Urinary bladder (tissue), 4 donors: ENCODE results near the gene CADPS. TPM values are rescaled to one million over a fixed set of nuclear protein-coding genes. Genes with fewer than 3 reads are reported as not detected.

ENCODE experiments used
- DNase-seq: peaks from one replicate; pipeline ENCODE4 v3.0.0-alpha.2; 2015; ENCODE audit errors: extremely low spot score
- H3K27ac ChIP-seq: one replicate; pipeline ENCODE4 v1.5.1; 2013; ENCODE audit warnings: low read depth, mild to moderate bottlenecking, moderate library complexity
- H3K36me3 ChIP-seq: one replicate; pipeline ENCODE4 v1.6.1; 2013; ENCODE audit warnings: mild to moderate bottlenecking, moderate library complexity; ENCODE audit not compliant: insufficient read depth
- H3K4me1 ChIP-seq: one replicate; pipeline ENCODE4 v1.6.1; 2013; ENCODE audit warnings: mild to moderate bottlenecking, moderate library complexity; ENCODE audit not compliant: insufficient read depth
- H3K4me3 ChIP-seq: one replicate; pipeline ENCODE4 v1.5.1; 2013; ENCODE audit warnings: low read depth, low read length
- WGBS: extraction: QIAGEN DNeasy Blood & Tissue Kit; methylation state at CpG from one replicate; pipeline ENCODE4 v1.1.7; 2013; 5-methylcytosine and 5-hydroxymethylcytosine counted together
- polyA plus RNA-seq: library from polyadenylated mRNA; stranded (reverse); fragments of 200-250 nt; gene quantifications from one replicate; pipeline ENCODE4 v1.2.3, GENCODE V29; 2013
- total RNA-seq: library from RNA; depleted of rRNA; stranded (reverse); fragments of >200 nt; gene quantifications from one replicate; pipeline ENCODE4 v1.2.3, GENCODE V29; 2014
- donor health status: healthy with polysubstance abuse.
- donor health status: healthy.

CADPS gene
- total and polyA plus RNA-seq, 2 donors = 1.4 to 19.2 TPM

GRCh38 chr3:62557983-62558382, 317.2 kb downstream of the CADPS start:
- H3K4me1 ChIP-seq = no peaks in the 10 kb centered on the region
- 89% methylated on average over 5 of the region's 5 CpGs for WGBS
- no peak for DNase-seq
- no peak overlapping the region for H3K27ac ChIP-seq
- H3K4me3 ChIP-seq = no peak overlapping the region
- no peaks in the 10 kb centered on the region for H3K36me3 ChIP-seq

DNA sequence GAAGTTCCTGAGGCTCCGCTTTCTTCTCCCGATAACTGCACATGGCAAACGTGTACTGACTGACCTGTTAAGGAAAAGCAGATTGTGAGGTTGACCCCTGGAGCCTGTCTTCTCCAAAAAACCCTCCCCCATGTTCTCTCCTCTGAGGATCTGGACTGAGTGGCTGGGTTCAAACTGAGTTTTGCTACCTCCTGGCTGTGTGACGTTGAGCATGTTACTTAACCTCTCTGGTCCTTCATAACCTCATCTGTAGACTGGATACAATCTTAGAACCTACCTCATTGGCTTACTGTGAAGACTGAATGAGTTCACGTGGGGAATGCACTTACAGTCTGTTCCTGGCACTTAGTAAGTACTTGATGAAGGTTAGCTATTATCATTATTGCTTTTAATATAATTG, 317.8 kb downstream of the CADPS start:
- WGBS = 76% methylated on average over 5 of the region's 5 CpGs

DNA sequence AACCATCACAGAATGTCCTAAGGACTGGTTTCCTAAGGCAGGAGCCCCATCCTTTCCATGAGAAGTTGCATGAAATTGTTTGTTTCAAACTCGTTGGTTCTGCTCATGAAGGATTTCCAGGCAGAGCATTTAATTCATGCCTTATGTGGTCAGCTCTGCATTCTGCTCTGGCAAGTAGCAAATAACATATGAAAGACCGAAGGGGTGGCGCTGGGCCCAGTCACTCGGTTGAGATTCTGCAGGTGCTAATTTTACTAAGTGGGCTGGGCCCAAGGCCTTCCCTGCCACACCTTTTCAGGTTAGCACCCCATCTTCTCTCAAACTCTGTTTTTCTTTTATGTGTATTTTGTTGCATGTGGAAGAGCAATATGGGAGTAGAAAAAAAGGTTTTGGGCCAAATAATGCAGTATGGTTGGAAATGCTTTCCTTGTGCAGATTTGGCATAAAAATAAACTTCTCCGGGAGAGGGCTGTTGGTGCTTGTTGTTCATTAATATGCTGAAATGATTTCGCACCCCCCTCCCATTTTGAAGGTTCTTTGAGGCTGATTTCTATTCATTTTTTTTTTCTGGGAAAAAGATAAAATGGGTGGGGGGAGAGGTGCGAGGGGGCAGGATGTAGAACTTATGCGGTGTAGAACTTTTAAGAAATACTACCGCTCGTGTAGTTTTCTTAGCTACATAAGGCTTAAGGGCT, 318.9 kb downstream of the CADPS start:
- H3K36me3 ChIP-seq = no peaks in the 10 kb centered on the region
- no peak overlapping the region for H3K4me3 ChIP-seq
- no peak for DNase-seq
- H3K27ac ChIP-seq = no peak overlapping the region
- WGBS = 59% methylated on average over 10 of the region's 10 CpGs
- H3K4me1 ChIP-seq = no peaks in the 10 kb centered on the region

More for the DNA sequence above, 317.8 kb downstream of the CADPS start:
- Histone ChIP-seq H3K27ac (no peak overlapping the region), H3K4me1 (no peaks in the 10 kb centered on the region), H3K36me3 (no peaks in the 10 kb centered on the region), H3K4me3 (no peak overlapping the region)
- DNase-seq = no peak

- no peak for DNase-seq
Observed at GRCh38 chr3:62554264-62554799, 320.9 kb downstream of the CADPS start.

GRCh38 chr3:62553811-62554210, 321.4 kb downstream of the CADPS start:
- WGBS = 62% methylated on average over 4 of the region's 4 CpGs
- H3K36me3 ChIP-seq = no peaks in the 10 kb centered on the region

More at GRCh38 chr3:62554264-62554799, 320.9 kb downstream of the CADPS start:
- whole genome bisulfite sequencing = 59% methylated on average over 3 of the region's 3 CpGs
- Histone ChIP-seq H3K27ac (no peak overlapping the region), H3K4me1 (no peaks in the 10 kb centered on the region), H3K4me3 (no peak overlapping the region), H3K36me3 (no peaks in the 10 kb centered on the region)

GRCh38 chr3:62551556-62551955, 323.7 kb downstream of the CADPS start:
- Histone ChIP-seq H3K4me3 (no peak overlapping the region), H3K36me3 (no peaks in the 10 kb centered on the region), H3K4me1 (no peaks in the 10 kb centered on the region), H3K27ac (no peak overlapping the region)
- 90% methylated on average over 2 of the region's 2 CpGs for WGBS
- no peak for DNase-seq

More at GRCh38 chr3:62553811-62554210, 321.4 kb downstream of the CADPS start:
- DNase-seq = no peak
- no peaks in the 10 kb centered on the region for H3K4me1 ChIP-seq
- no peak overlapping the region for H3K4me3 ChIP-seq
- H3K27ac ChIP-seq = no peak overlapping the region

GRCh38 chr3:62550439-62550838, 324.8 kb downstream of the CADPS start:
- H3K36me3 ChIP-seq = no peaks in the 10 kb centered on the region
- WGBS = 68% methylated on average over 5 of the region's 5 CpGs
- no peak for DNase-seq

GRCh38 chr3:62548528-62549205, 326.5 kb downstream of the CADPS start:
- WGBS = 56% methylated on average over 2 of the region's 2 CpGs
- Histone ChIP-seq H3K4me1 (no peaks in the 10 kb centered on the region), H3K27ac (no peak overlapping the region), H3K4me3 (no peak overlapping the region), H3K36me3 (no peaks in the 10 kb centered on the region)
- DNase-seq = no peak

More at GRCh38 chr3:62550439-62550838, 324.8 kb downstream of the CADPS start:
- no peak overlapping the region for H3K4me3 ChIP-seq
- H3K27ac ChIP-seq = no peak overlapping the region
- no peaks in the 10 kb centered on the region for H3K4me1 ChIP-seq

- Histone ChIP-seq H3K4me1 (no peaks in the 10 kb centered on the region), H3K27ac (no peak overlapping the region), H3K4me3 (no peak overlapping the region), H3K36me3 (no peaks in the 10 kb centered on the region)
- DNase-seq = no peak
- 80% methylated on average over 7 of the region's 7 CpGs for WGBS
Observed at GRCh38 chr3:62546266-62546665, 328.9 kb downstream of the CADPS start.

GRCh38 chr3:62542185-62542584, 333.0 kb downstream of the CADPS start:
- Histone ChIP-seq H3K4me1 (no peaks in the 10 kb centered on the region), H3K36me3 (no peaks in the 10 kb centered on the region), H3K4me3 (no peak overlapping the region), H3K27ac (no peak overlapping the region)
- WGBS = 90% methylated on average over 2 of the region's 2 CpGs
- DNase-seq = no peak

DNA sequence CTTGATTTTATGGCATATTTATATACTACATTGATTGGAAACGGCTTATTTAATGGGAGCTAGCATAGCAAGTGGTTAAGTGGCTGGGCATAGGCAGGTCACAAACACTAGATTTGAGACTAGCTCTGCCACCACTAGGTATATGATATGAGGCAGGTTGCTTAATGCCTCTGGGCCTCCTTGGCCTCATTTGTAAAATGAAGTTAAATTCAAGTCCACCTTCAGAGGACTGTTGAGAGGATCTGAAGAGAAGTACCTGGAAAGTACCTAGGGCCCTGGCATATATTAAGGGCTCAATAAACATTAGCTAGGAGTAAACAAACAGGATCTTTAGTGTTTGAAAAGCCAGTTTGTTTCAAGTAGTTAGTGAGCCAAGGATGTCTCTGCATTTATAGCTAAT, 335.5 kb downstream of the CADPS start:
- Histone ChIP-seq H3K36me3 (no peaks in the 10 kb centered on the region), H3K27ac (no peak overlapping the region), H3K4me3 (no peak overlapping the region), H3K4me1 (no peaks in the 10 kb centered on the region)
- WGBS = 85% methylated on average over 1 of the region's 1 CpG
- DNase-seq = no peak

DNA sequence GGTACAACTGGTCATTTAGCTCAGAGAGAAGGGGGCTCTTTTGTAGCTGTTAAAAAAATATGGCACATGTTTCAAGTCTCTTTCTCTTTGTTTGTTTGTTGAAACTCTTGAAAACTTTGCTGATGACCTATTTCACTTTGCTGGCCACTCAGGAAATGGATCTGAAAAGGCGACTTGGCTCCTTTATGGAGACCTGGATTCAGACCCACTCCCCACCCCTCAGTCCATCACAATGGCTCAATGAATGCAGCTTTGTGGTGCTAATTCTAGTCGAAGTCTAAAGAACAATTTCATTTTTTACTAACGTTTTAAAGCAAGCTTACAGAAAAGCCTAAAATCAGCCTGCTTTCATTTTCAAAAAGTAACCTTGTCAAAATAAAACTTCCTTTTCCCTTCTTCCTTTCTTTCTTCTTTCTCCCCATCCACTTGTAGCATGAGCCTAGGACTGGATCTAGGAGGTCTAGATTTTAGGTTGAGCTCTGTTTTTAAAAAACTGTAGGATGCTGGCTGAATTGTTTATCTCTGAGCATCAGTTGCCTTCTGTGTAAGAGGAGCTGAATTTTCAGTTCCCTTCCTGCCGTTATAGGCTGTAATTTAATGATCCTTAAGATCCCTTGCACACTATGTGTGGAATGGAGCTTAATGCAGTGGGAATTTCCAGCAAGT, 336.4 kb downstream of the CADPS start:
- WGBS = 13% methylated on average over 4 of the region's 4 CpGs
- no peak for DNase-seq
- H3K4me3 ChIP-seq = no peak overlapping the region
- no peak overlapping the region for H3K27ac ChIP-seq
- no peaks in the 10 kb centered on the region for H3K36me3 ChIP-seq
- H3K4me1 ChIP-seq = no peaks in the 10 kb centered on the region

DNA sequence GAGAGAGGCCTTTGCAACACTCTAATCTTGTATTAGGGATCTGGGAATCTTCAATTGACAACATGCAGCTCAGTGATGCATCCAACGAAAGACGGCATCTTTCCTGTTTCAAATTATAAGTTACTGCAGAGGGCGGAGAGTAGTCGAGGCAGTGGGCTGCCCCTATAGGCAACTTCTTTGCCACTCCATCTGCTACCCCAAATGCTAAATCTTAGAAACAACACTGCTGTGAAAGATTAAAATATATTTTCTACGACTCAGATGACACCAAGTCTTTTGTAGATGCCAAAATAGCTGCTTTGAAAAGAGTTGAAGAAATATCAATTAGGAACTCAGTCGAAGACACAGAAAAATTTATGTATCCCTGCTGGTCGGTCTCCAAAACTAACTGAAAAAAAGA, 340.9 kb downstream of the CADPS start:
- DNase-seq = no peak
- H3K4me3 ChIP-seq = no peak overlapping the region
- no peak overlapping the region for H3K27ac ChIP-seq
- no peaks in the 10 kb centered on the region for H3K4me1 ChIP-seq
- WGBS = 69% methylated on average over 7 of the region's 7 CpGs
- no peaks in the 10 kb centered on the region for H3K36me3 ChIP-seq

DNA sequence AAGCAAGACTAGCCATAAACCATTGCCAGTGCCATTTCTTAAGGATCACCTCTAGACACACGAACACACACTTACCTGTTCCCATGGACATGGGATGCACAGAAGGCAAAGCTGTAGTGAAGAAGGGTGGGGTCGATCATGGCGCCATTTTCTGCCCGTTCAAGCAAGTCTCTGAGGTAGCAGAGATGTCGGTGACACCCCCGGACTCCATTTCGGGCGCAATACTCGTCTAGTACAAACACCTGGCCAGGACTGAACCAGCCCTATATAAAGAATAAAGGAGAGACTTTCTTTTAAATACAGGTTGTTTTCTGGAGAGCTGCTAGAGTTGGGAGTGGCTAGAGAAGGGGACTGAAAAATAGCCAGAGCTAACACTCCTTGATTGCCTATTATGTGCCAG, 342.4 kb downstream of the CADPS start:
- no peaks in the 10 kb centered on the region for H3K36me3 ChIP-seq
- no peak overlapping the region for H3K27ac ChIP-seq
- no peak overlapping the region for H3K4me3 ChIP-seq
- no peaks in the 10 kb centered on the region for H3K4me1 ChIP-seq
- 91% methylated on average over 9 of the region's 9 CpGs for WGBS
- no peak for DNase-seq
